ENCODE results near the gene TMSB10.
"Not testable (repeated sequence)": the region's sequence is repeated elsewhere in the genome, so short reads cannot be mapped to it uniquely, and the experiment has no call there.

The TMSB10 gene

GRCh38 chr2:84940831-84941412 is 35.5 kb downstream of the TMSB10 start:
- DNase-seq: peak; percentile 72

DNA sequence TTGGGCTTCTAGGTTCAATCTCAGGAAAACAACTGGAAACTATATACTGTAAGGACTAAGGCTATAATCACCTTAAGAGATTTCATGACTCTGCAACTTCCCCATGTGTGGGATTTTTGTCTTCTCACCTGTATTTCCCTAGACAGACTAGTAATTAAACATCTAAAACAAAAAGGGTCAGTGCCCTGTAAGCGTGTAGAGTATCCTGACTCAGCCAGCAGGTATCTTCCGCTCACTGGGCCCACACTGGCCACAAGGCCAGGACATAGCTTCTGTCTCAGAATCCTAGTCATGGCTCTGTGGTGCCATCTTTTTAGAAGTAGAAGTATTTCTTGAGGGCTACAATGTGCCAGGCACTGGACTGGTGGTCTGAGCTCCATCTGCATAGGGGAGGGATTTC is 36.7 kb downstream of the TMSB10 start:
- DNase-seq: no peak

DNA sequence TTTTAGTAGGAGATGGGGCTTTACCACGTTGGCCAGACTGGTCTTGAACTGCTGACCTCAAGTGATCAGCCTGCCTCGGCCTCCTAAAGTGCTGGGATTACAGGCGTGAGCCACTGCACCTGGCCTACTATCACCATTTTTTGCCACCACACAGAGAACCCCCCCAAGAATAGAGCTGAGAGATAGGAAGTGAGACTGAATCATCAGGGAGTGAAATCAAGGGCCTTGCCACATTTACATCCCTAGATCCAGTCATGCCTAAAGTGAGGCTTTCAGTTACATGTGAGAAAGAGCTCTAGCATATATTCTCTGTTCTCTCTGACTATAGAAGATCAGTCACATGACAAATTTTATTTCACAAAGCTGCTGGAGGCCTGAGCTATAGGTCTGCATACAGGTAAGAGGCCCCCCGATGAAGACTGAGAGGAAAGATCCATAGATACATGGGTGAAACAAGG is 37.5 kb downstream of the TMSB10 start:
- DNase-seq: peak; percentile 80

DNA sequence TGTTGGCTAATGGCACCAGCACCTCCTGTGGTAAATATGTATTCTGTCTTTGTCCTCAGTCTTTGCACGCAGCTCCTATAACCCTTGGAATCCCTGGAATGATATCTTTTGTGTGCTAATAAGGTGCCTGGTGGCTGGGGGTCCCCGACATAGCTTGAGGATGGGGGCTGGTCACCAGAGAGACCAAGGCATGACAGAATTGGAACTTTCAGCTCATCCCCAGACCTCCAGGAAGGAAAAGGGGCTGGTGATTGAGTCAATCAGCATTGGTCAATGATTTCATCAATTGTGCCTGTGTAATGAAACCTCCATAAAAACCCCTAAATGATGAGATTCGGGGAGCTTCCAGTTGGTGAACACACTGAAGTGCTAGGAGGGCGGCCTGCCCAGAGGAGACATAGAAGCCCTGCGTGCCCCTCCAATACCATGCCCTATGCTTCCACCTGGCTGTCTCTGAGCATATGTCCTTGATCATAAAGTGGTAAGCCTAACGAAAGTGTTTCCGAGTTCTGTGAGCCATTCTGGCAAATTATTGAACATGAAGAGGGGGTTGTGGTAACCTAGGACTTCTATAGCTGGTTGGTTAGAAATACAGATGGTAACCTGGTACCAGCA is 38.9 kb downstream of the TMSB10 start:
- DNase-seq: no peak

- not testable (repeated sequence) for DNase-seq
Measured at GRCh38 chr2:84945838-84946203, 40.4 kb downstream of the TMSB10 start.

- peak; percentile 89 for DNase-seq
Measured at GRCh38 chr2:84946204-84947009, 41.0 kb downstream of the TMSB10 start.

- no peak for DNase-seq
Measured at GRCh38 chr2:84947010-84947593, 41.6 kb downstream of the TMSB10 start.

- no peak for DNase-seq
Measured at GRCh38 chr2:84953535-84953934, 48.1 kb downstream of the TMSB10 start.

DNA sequence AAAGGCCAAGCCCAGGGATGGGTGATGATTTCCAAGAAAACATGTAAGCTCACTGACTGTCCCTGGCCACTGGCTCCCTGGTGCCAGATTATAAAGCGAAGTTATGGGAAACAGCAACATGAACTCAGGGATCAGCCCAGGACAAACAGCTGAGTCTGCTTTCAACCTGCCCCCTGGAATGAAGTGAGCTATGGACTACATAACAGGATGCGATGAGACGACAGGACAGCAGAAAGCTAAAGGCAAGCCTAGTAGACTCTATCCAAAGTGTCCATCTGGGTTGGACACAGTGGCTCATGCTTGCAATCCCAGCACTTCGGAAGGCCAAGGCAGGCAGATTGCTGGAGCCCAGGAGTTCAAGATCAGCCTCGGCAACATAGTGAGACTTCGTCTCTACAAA is 48.9 kb downstream of the TMSB10 start:
- no peak for DNase-seq

Data from MV-4-11 (cell line).